Transverse colon (tissue), 4 donors: ENCODE data around the gene USP8. TPM values are rescaled to one million over a fixed set of nuclear protein-coding genes. Genes with fewer than 3 reads are reported as not detected.

ENCODE experiments used
- DNase-seq: peaks from one replicate; pipeline ENCODE4 v3.0.0-alpha.2; 2019
- H3K27ac ChIP-seq, 4 donors: fragments of 200-600 bp; sonication (generic); 2 replicates each; pipeline ENCODE4 v1.5.1; 2016 to 2018; ENCODE audit warnings: inconsistent platforms in 4 of 4
- H3K27me3 ChIP-seq: fragments of 200-600 bp; sonication (generic); 2 replicates; pipeline ENCODE4 v1.5.1; 2017; ENCODE audit warnings: inconsistent platforms
- H3K36me3 ChIP-seq, 4 donors: fragments of 200-600 bp; sonication (generic); 2 replicates each; pipeline ENCODE4 v1.5.1; 2017 to 2019; ENCODE audit warnings: inconsistent platforms in 4 of 4
- H3K4me1 ChIP-seq, 4 donors: fragments of 200-600 bp; sonication (generic); 2 replicates each; pipeline ENCODE4 v1.5.1; 2017 to 2020; ENCODE audit warnings: inconsistent platforms in 4 of 4
- H3K4me3 ChIP-seq, 4 donors: fragments of 200-600 bp; sonication (generic); 1 replicate in 1 of 4; 2 replicates in 3 of 4; pipeline versions ENCODE4 v1.5.1 to v1.6.1; 2017 to 2019; ENCODE audit warnings: inconsistent platforms in 4 of 4
- H3K9me3 ChIP-seq, 2 donors: fragments of 200-600 bp; sonication (generic); 2 replicates each; pipeline ENCODE4 v1.5.1; 2017 to 2019; ENCODE audit warnings: inconsistent platforms in 2 of 2
- CTCF ChIP-seq, 5 experiments: fragments of 200-600 bp in 3 of 5; fragments of 450-650 bp in 2 of 5; sonication (generic) in 3 of 5; IDR thresholded peaks; 1 replicate in 2 of 5; 2 replicates in 3 of 5; pipeline ENCODE4 v1.5.1; 2016 to 2017; ENCODE audit warnings: antibody characterized with exemption in 5 of 5, inconsistent platforms in 3 of 5, mild to moderate bottlenecking in 2 of 5, moderate library complexity in 1 of 5
- EP300 ChIP-seq: sonication (generic); formaldehyde crosslinking; IDR thresholded peaks from one replicate; pipeline ENCODE4 v1.6.1; 2017; ENCODE audit warnings: antibody characterized with exemption, low read depth
- POLR2A ChIP-seq: fragments of 450-650 bp; IDR thresholded peaks from one replicate; pipeline ENCODE4 v1.6.1; 2016; ENCODE audit warnings: antibody characterized with exemption, mild to moderate bottlenecking, moderate library complexity
- POLR2AphosphoS5 ChIP-seq, 3 donors: sonication (generic); formaldehyde crosslinking; IDR thresholded peaks; one replicate each; pipeline ENCODE4 v1.6.1; 2016; ENCODE audit warnings: antibody characterized with exemption in 3 of 3
- WGBS, 2 donors: methylation state at CpG; one replicate each; pipeline ENCODE4 v1.1.5; 2018; ENCODE audit warnings: low coverage in 1 of 2; 5-methylcytosine and 5-hydroxymethylcytosine counted together
- in situ Hi-C, 4 donors: fragments of 200-750 bp; cut with MboI; loops; one replicate each; pipeline versions ENCODE4 v1.15.0 to v1.15.1; 2017; ENCODE audit warnings: low sequenced_read_pairs in 3 of 4, low pct_ligation_motif_present in 1 of 4, low pct_unique_long_range_greater_than_20kb in 1 of 4
- intact Hi-C: fragments of 100-400 bp; cut with DNase I; formaldehyde crosslinking; loops from one replicate; pipeline ENCODE4 v1.15.1; 2023; ENCODE audit warnings: low total_unique reads
- total RNA-seq, 4 donors: library from RNA; depleted of rRNA; stranded (reverse); fragments of >200 nt; gene quantifications; one replicate each; pipeline ENCODE4 v1.1.0, GENCODE V29; 2016

The USP8 gene
- total RNA-seq, 4 donors from 2014 or later = 17.9 to 102 (median 68.9) TPM

- intact Hi-C loops (loop anchor here (5.0 kb wide), 1 partner anchor 1432 kb away; no protein-coding TSS in a partner anchor), in situ Hi-C loops (no loop called here)
- no peaks in the 10 kb centered on the region for H3K27me3 ChIP-seq
- H3K36me3 ChIP-seq = no peaks in the 10 kb centered on the region
- H3K4me1 ChIP-seq = no peaks in the 10 kb centered on the region
- H3K9me3 ChIP-seq = no peaks in the 10 kb centered on the region
- H3K4me3 ChIP-seq = no peak overlapping the region
- TF ChIP-seq POLR2AphosphoS5 (IDR thresholded peaks at IDR 0.05) = no peak
- TF ChIP-seq CTCF (IDR thresholded peaks at IDR 0.05) = no peak
- no peak for TF ChIP-seq EP300
- TF ChIP-seq POLR2A = no peak
- no peak overlapping the region for H3K27ac ChIP-seq
- no peak for DNase-seq
- WGBS, 2 donors = 86 to 99% methylated on average over 2 of the region's 2 CpGs
These were observed 9.6 kb upstream of the USP8 start for GRCh38 chr15:50414624-50415023.

DNA sequence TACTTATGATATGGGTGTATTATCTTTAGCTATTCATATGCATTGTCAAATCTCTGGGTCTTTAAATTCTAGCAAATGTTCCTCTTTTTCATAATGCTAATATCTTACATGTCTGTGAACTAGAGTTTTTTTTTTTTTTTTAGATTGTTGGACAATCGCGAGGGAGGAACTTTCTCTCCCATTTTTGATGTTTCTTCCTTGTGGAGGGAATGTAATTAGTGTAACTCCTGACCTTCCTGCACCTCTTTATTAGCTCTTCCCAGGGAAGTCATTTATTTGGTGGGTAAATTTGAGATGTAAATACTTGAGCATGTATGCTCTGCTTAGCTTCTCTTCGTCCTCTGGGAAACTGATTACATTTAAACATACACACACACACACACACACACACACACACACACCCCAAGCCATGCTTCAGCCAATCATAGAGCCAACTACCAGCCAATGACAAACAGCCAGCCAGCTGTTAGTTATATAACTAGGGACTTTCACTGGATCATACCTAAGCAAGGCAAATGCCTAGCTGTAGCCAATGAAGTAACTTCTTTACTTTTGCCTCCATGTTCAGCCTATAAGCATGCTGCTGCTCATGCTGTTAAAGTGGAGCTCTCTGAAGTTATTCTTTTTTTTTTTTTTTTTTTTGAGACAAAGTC lies 8.3 kb upstream of the USP8 start:
- in situ Hi-C loops = no loop called here
- 55 to 73% methylated on average over 3 of the region's 3 CpGs for WGBS, 2 donors
- DNase-seq = no peak
- Histone ChIP-seq H3K36me3 (no peaks in the 10 kb centered on the region), H3K9me3 (no peaks in the 10 kb centered on the region), H3K27ac (no peak overlapping the region), H3K27me3 (no peaks in the 10 kb centered on the region), H3K4me3 (no peak overlapping the region), H3K4me1 (no peaks in the 10 kb centered on the region)
- TF ChIP-seq CTCF (IDR thresholded peaks at IDR 0.05) (no peak), POLR2A (no peak), POLR2AphosphoS5 (IDR thresholded peaks at IDR 0.05) (no peak), EP300 (no peak)
- intact Hi-C loops = loop anchor here (5.0 kb wide), 1 partner anchor 1434 kb away; no protein-coding TSS in a partner anchor

- H3K4me1 ChIP-seq = no peaks in the 10 kb centered on the region
- H3K4me3 ChIP-seq = no peak overlapping the region
- DNase-seq = no peak
- intact Hi-C loops = loop anchor here (5.0 kb wide), 1 partner anchor 1435 kb away; no protein-coding TSS in a partner anchor
- H3K36me3 ChIP-seq = no peaks in the 10 kb centered on the region
- WGBS, 2 donors = 88 to 94% methylated on average over 1 of the region's 1 CpG
- TF ChIP-seq EP300 (no peak), POLR2AphosphoS5 (IDR thresholded peaks at IDR 0.05) (no peak), CTCF (IDR thresholded peaks at IDR 0.05) (no peak), POLR2A (no peak)
- H3K27me3 ChIP-seq = no peaks in the 10 kb centered on the region
- H3K27ac ChIP-seq = no peak overlapping the region
- in situ Hi-C loops = no loop called here
- H3K9me3 ChIP-seq = no peaks in the 10 kb centered on the region
These were observed 7.3 kb upstream of the USP8 start for GRCh38 chr15:50416890-50417289.

GRCh38 chr15:50418041-50418583 lies 6.1 kb upstream of the USP8 start:
- 98% methylated on average over 9 of the region's 9 CpGs; no CpG with 5 or more reads in 1 of the 2 donors for WGBS, 2 donors
- TF ChIP-seq EP300 (no peak), POLR2A (no peak), CTCF (IDR thresholded peaks at IDR 0.05) (no peak), POLR2AphosphoS5 (IDR thresholded peaks at IDR 0.05) (no peak)
- Histone ChIP-seq H3K27ac (no peak overlapping the region), H3K4me1 (no peaks in the 10 kb centered on the region), H3K9me3 (no peaks in the 10 kb centered on the region), H3K27me3 (no peaks in the 10 kb centered on the region), H3K36me3 (no peaks in the 10 kb centered on the region), H3K4me3 (no peak overlapping the region)
- DNase-seq = no peak
- in situ Hi-C loops (no loop called here), intact Hi-C loops (loop anchor here (5.0 kb wide), 1 partner anchor 1436 kb away; no protein-coding TSS in a partner anchor)
